ENCODE results near the gene DKC1.

DNA sequence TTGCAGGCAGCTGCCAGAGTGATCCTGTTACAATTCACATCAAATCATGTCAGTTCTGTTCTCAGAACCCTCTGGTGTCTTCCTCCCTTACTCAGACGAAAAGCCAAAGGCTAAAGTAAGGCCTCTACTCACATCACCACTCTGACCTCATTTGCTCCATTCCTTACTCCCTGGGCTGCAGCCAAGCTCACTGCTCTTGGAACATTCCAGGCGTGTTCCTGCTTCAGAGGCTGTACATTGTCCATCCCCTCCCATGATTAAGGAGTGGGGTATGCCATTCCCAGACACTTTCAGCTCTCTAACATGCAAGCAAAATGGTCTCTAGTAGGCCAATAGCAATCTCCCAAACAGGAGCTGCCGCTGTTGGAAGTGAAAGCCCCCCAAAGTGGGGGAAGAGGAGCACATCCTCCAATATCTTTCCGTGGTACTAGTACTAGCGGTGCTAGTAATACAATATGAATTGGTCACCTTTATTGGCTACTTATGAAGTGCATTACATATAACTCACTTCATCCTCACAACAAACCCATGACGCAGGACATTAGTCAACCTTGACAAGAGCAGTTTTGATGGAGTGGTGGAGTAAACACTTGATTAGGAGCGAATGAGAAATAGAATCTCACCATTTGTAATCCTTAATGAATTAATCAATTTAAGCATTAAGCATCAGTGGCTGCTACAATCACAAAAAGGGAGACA lies 26.8 kb upstream of the DKC1 start:
- TF ChIP-seq POLR2AphosphoS5 (IDR thresholded peaks at IDR 0.05) = peak; percentile 90
- no peak for TF ChIP-seq POLR2A (IDR thresholded peaks at IDR 0.05)
- no peak for TF ChIP-seq EP300 (IDR thresholded peaks at IDR 0.05)
- TF ChIP-seq, protein P1, sequence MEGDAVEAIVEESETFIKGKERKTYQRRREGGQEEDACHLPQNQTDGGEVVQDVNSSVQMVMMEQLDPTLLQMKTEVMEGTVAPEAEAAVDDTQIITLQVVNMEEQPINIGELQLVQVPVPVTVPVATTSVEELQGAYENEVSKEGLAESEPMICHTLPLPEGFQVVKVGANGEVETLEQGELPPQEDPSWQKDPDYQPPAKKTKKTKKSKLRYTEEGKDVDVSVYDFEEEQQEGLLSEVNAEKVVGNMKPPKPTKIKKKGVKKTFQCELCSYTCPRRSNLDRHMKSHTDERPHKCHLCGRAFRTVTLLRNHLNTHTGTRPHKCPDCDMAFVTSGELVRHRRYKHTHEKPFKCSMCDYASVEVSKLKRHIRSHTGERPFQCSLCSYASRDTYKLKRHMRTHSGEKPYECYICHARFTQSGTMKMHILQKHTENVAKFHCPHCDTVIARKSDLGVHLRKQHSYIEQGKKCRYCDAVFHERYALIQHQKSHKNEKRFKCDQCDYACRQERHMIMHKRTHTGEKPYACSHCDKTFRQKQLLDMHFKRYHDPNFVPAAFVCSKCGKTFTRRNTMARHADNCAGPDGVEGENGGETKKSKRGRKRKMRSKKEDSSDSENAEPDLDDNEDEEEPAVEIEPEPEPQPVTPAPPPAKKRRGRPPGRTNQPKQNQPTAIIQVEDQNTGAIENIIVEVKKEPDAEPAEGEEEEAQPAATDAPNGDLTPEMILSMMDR (IDR thresholded peaks at IDR 0.05) = no peak
